ENCODE measurements around the gene GLCCI1.

Gene GLCCI1

DNA sequence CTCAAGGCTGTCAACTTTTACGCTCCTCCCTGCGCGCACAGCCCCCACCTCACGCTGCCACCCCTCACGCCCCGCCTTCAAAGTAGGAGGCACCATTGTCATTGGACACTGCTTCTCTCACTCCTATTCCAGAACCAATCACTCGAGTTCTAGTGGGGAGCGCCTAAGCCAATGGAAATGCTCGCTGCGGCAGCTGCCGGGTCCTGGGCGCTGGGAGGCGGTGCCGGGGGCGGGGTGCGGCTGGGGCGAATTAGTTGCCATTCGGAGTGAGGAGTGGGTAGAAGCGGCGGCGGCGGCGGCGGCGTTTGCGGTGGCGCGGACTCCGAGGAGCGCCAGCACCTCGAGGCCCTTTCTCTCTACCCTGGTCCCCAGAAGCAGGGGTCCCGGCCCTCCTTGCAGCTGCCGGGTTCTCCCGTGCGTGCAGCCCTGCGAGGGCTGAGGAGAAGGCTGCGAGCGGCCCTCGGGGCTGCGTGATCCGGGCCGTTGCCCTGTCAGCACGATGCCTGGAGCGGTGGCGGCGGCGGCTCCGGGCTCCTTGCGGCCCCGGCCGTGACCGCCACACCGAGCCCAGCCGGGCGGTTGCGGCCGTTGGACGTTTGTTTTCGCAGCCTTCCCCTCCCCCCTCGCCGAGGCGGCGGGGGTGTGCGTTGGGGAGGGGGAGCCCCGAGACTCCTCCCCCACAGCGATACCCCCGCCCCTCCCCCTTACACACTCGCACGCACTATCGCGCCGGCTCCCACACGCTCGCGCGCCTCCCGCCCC is at the start of gene GLCCI1:
GLCCI1 (plus strand) TSS at position 253 of the 762 bp plus-strand sequence. CDS start 555 bp downstream, outside the sequence.
- DNase-seq: peak; percentile 95

DNA sequence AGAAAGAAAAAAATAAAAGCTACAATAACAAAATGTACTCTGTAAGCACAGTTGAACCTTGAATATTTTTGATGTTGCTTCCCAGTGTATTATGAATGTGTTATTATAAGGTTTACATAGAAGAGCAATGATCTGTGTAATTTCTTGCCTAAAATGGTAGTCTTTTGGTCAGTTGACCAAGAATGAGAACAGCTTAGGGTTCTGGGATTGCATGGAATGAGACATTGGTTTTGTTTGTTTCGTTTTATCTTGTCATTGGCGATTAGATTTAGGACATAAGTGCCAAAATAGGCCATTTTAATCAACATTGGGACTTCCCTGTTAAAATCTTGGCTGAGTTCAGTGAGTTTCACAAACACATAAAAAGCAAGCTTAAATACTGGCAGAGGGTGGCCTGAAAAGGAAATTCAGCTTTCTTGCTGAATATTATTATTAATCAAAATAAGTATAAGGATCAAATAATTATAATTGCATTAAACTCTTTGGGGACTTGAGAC is 49.1 kb upstream of the GLCCI1 start:
- DNase-seq: no peak

DNA sequence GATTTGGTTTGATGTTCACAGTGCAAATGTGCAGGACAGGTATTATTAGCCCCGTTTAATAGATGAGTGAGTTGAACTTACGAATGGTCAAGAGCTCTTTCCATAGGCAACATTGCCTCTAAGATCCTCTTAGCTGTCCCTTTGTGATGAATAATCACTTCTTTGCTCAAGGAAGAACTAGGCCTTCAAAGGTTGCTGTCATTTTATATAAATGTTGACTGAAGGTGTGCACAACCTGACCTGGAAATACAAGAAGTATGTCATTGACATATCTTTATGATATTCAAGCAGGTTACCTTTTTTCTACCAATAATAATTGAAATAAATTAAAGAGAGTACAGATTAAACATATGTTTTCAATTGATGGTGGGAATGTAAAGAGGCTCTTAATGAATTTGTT is 48.5 kb upstream of the GLCCI1 start:
- DNase-seq: no peak

DNA sequence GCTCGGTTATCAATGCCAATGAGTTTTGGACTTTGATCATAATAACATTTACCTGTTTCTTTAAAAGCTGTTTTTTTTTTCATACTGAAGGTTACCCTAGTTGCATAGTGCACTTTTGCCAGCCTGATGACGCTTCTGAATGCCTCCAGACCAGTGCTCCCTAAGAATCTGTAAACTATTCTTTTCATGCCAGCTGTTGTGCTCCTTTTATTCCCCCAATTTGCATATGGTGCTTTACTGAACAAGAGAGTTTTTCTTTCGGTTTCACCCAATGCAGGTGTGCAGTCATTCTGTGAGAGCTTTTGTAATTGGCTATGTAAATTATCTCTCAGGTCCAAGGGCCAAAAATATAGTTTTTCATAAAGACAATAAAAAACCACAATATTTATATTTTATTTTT is 48.1 kb upstream of the GLCCI1 start:
- no peak for DNase-seq

DNA sequence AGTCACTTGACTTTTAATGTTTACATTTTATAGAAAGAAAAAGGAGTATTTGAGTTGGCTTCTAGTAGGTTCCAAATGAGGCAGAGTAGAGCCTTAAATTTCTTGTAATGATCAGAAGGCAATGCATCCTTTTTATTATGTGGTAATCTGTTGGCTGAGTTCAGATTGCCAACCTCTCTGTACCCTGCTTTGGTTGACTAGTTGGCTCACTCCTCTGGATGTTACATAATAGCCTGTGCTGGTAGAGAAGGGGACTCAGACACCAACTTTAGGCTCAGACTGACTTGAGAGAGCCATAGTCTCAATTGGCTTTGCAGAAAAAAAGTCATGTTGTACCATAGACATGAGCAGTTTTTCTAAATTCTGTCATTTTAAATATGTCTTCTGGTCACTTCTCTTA is 46.8 kb upstream of the GLCCI1 start:
- DNase-seq: no peak

DNA sequence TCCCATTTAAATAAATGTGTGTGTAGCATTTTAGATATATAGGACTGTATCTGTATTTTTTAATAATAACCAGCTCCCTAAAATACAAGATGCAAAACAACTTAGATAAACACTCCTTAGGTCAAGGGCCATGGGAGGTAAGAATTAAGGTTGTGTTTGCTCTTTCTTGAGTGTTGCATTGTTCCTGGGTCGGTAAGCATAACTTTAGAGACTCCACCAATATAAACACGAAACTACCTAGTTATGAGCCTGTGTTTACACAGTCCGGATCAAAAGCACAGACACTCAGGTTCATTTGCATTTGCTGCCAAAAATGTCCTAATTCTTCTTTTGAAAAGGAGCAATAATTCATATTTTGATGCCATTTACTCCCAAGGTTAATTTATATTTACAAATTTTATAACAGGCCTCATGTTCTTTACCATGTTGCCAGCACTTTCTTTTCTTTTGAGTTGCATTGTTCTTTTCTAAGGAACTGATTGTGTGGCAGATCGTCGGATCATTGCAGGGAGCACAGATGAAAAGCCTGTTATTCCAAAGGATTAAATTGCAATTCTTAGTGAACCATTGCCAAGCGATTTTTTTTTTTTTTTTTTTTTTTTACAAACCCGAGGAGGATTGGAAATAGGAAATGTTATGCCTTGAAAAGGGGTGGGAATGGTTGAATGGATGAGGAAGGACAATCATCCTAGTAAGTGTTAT is 45.8 kb upstream of the GLCCI1 start:
- DNase-seq: no peak

DNA sequence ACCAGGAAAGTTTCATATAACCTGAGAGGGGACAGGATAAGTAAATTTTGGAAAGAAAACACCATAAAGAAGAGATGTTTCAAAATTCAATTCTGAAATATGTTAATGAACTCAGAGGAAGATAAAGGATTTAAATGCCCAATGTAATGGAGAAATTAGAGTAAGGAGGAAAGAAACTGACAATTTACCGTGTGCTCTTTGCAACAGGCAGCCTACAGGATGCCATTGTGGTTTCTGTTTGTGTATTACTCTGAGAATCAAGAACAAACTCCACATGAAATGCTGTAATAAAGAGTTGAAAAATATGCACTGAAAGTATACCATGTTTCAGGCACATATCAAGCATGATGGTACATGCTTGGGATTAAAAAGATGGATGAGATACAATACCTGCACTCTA is 44.8 kb upstream of the GLCCI1 start:
- no peak for DNase-seq

DNA sequence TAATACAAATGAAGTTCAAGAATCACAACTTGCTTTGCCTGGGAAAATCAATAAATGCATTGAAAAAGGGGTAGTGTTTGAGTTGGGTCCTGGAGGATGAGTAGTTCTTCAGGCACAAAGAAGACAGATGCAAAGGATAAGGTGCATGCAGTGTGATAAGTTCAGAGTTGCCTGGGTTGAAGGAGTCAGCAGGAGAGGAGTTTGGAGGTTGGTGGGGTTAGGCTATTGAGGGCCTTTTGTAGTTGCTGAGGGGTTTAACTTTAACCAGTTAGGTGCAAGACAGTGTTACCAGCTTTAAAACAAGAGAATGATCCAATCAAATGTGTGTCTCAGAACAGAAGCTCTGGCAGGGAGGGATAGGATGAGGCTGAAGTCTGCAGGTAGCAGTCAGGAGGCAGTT is 44.3 kb upstream of the GLCCI1 start:
- no peak for DNase-seq

DNA sequence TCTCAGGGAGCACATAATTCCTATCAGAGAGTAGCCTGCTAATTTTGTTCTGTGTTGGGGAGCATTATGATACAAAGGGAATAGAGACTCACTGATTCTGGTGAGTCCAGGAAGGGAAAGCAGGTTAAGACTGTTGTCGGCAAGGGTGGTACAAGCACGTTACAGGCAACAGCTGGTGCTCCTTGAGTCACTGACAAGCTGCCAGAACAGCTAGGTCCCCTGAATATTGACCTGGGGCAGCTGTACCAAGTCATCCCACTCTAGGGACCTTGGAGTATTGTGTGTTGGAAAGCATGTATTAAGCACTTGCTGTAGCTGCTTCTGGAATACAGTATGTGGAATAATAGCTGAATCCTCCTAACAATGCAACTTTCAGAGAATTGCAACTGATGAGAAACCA is 37.0 kb upstream of the GLCCI1 start:
- DNase-seq: no peak

DNA sequence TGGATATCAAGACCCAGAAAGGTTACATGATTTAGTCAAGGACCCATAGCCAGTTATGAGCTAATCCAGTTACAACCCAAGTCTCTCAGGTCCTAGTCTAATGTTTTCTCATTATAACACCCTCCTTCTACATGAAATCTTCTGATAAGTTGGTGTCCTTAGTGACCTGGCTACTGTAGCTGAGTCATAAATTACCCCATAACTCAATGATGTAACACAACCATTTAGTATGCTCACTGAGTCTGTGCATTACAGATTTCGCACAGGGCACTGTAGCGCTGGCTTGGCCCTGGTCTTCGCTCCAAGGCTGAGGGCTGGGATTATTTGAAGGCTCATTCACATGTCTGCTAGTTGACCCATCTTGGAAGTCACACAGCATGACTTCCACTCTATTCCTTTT is 36.0 kb upstream of the GLCCI1 start:
- no peak for DNase-seq

DNA sequence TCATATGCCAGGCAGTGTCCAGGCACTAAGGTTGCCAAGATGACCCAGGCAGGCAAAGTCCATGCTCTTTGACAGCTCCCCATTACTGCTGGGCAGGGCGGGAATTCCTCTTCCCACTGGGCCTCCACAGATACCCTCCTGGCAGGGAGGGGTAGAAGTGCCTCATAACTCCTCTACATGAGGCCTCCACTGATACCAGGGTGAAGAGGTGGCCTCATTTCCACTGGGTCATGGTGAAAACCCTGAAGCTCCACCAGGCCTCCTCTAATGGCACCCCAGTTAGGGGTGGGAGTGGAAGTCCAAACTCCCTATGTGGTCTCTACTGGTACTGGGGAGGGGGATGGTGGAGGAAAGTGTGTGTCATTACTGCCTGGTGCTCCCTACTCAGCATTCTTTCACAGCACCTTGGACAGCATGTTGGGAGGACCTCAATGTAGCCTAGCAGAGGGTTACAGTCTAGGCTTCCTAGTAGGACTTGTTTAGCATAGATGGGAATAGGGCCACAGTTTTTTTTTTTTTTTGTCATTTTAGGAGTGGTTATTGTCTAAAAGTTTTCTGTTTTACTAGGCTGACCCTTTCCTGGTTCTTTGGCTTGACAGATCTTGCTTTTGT is 34.6 kb upstream of the GLCCI1 start:
- DNase-seq: no peak

DNA sequence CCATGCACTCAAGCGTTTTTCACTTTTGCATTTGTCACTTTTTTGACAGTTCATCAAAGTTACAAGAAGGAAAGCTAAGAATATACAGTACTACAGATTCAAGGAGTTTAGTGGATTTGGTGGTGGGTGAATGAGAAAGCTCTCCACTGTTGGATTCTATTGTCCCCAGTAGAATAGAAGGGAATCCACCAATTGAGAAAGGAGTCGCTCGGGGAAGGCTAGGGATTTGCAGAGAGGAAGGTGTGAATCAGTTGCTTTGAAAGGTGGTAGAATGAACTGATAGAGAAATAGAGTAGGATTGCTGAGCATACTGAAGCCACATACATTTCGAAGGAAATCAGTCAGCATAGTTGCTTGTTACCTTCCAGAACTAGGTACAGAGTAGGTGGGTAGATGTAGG is 33.7 kb upstream of the GLCCI1 start:
- no peak for DNase-seq

DNA sequence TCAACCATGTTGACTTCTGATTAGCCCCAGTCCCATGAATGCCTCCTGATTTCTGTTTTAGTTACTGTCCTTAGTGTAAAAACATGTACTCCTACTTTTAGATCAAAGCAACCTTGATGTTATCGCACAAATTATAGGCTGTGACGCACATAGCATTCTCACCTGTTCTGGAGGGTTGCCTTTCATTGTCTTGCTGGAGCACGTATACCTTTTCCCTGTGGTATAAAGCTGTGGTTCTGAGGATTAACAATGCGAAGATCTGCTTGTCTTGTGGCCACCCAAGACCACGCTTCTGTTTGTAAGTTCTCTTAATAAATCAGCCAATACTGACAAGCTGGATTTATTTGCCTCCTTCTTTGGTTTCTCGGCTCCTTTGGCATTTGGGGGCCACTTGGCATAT is 30.1 kb upstream of the GLCCI1 start:
- no peak for DNase-seq

DNA sequence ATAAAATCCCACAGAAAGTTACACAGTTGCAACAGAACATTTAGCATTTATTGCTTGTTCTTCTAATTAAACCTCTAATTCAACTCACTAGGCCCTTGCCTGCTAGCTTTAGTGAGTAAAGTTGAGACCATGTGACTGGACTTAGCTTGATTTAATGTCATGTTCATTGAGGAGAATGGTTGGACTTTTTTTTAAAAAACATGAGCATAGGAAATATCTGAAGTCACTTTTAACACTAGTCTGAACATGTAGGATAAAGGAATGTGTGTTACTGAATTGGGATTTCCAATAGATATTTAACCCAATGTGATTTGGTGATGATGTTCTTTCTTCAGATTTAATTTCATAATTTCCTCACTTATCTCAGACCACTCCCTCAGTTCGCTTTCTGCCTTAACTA is 24.6 kb upstream of the GLCCI1 start:
- DNase-seq: no peak

DNA sequence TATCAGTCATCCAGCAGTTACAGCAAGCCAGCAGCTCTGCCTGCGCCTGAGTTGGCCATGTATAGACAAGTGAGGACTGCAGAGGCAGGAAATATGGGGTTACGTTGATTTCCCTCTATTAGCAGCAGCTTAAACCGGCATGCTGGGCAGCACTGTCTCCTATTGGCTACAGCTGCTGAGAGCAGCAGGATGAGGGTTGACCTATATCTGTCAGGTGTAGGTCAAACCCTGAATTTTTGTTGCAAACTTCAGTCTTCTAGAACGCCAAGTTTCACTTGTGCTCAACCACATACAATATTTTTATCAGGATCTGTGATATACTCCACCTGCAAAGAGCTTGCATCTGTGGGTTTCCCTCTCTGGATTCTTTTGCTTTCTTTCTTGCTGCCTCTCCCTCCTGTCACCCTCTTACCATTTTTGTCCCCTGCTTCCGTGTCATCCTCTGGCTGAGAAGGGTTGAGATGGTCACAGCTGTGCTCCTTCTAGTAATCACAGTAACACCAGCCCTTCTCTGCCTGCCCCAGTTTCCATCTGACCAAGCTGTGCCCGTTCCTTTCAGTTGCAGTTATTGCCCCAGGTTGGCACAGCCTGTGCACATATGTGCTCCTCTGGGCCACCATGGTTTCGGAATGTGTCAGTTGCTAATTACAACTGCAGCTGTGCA is 23.8 kb upstream of the GLCCI1 start:
- peak; percentile 25 for DNase-seq

DNA sequence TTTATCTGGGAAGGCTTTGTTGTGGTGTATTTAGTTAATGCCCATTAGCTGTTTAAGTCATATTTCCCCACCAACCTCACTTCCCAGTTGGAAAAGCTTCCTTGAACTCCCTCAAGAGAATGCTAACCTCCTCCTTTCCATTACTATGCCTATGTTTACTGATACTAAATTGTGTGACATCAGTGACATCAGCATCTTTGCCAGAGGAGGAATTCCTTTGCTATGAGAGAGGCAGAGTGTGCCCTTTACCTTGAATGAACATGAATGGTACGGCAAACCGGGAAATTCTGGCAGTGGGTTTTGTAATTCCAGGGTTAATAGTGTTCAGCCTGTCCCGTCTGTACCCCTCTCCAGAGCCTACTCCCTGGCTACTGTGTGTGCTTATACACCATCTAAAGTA is 22.1 kb upstream of the GLCCI1 start:
- no peak for DNase-seq

DNA sequence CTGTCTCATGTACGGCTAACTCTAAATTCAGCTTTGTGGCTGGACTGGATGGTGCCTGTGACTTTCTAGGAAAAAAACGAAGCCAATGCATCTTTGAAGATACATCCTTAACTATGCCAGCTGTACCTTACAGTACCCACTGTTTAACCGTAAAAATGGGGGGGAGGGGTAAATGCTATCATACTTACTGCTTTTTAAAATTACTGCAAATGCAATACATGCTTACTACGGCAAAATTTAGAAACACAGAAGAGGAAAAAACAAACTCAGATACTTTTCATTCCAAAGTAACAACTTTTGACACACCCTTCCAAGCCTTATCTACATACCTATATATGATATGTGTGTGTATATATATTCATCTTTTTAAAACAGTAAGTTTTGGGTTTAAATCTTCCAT is 20.4 kb upstream of the GLCCI1 start:
- no peak for DNase-seq

DNA sequence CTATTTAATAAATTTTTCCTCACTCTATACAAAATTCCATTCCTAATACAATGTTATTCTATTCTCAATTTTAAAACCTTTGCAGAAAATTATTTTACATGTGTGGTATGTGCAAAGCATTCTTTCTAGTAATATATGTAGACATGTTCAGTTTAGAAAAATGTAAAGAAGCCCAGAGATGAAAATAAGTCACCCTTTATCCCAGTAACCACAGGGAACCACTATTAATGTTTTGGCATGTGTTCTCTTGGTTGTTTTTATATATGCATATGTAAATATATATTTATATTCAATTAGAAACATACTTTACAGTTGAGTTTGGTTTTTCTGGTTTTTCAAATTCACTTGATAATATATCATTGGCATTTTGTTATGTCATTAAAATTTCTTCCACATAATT is 14.8 kb upstream of the GLCCI1 start:
- no peak for DNase-seq

DNA sequence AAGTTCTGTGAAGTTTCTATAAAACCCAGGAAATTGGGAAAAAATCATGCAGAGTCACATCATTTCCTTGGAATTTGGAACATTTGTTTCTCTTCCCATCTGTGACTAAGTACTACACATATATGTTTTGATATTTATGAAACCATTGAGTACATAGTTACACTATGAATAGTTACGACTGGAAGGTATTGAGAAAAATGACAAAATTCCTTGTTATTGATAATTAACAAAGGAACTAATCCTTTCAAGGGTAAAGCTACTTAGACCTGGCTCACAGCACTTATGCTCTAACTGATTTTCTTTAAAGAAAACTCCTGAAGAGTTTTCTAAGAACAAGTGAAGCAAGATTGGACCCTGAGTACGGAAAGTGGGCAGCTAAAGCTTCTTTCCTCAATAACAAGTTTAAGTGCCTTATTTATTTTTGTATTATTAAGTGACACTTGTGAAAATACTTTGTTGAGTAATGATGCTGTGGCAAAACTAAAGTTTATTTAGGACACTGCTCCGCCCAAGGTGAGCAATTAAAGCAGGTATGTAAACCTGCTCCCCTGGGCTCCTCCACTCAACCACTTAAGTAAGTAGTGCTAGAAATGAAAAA is 12.0 kb upstream of the GLCCI1 start:
- no peak for DNase-seq

DNA sequence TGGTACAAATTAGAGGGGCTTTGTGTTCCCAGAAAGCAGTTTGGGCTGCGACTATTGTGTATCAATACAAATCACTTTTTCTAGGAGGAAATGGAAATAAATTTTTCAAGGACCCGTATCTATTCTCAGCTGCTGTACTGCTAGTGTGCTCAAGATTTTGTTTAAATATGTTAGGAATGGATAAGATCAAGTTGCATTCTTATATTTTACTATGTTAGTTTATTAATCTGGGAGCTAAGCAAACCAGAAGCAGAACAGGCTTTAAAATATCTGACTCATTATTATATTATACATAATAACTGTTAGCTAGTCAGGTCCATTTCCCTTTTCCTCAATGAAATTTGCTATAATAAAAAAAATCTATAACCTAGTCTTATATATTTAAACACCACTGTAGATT is 11.1 kb upstream of the GLCCI1 start:
- DNase-seq: no peak

DNA sequence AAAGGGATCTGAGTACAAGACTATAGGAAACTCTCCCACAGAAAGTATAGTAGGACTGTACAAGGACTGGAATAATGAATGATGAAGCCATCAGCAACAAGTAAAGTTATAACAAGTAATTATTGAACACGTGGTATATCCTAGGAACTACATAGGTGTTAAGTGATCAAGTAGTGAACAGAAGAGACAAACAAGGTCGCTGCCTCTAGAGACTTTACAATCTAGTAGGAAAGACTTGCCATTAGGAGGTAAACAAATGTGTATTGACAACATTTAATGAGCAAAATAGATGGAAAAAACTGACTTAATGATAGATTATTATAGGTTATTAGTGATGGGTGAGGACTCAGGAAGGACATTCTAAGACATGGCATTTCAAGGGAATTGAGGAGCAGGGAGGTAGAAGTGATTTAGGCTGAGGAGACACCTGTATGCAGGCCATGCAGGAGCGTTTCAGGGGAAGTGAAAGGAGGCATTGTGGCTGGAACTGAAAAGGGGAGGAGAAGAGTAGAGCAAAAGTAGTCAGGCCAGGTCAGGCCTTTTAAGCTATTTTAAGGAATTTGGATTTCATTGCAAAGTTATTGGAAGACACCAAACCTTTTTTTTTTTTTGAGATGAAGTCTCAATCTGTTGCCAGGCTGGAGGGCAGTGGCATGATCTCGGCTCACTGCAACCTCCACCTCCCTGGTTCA is 8.5 kb upstream of the GLCCI1 start:
- no peak for DNase-seq

DNA sequence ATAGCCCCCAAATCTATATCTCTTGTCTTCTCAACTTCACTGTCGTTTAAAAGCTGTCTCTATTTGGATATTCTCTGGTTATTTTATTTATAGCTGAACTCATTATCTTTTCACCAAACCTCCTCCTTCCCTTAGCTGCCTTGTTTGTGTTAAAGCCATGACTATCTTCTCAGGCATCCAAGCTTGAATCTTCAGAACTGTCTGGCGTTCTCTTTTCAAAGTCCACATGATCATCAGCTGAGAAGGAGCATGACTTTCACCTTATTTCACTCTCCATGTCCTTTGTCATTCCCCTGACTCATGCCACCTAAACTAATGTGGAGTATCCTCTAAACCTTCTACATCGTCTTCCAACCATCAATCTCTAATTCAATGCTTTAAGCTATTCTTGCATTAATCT is 5.7 kb upstream of the GLCCI1 start:
- DNase-seq: no peak

DNA sequence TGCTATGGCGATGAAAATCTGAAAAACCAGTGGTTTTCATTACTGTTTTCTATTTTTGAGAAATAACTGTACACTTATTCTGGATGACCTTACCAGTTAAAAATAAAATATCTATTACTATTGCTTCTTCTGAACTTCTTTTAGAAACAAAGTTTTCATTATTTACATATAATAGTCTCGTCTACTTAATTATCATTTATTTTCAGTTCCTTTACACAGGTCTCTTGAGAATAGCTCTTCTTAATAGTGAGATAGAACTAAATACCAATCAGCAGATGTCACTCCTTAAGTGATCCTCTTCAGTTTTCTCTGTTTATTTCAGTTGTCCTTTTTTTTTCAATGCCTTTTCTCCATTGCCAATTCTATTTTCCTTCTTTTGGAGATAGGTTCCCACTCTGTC is 4.3 kb upstream of the GLCCI1 start:
- no peak for DNase-seq

Data from NK-92 treated with Interleukin-12 subunit alpha and Interleukin-12 subunit beta, amount 100 ng/mL, for 24 hours (cell line).